ENCODE data around the gene OLIG1.

- TF ChIP-seq POLR2A (IDR thresholded peaks at IDR 0.05), result no peak
- TF ChIP-seq, protein P1, sequence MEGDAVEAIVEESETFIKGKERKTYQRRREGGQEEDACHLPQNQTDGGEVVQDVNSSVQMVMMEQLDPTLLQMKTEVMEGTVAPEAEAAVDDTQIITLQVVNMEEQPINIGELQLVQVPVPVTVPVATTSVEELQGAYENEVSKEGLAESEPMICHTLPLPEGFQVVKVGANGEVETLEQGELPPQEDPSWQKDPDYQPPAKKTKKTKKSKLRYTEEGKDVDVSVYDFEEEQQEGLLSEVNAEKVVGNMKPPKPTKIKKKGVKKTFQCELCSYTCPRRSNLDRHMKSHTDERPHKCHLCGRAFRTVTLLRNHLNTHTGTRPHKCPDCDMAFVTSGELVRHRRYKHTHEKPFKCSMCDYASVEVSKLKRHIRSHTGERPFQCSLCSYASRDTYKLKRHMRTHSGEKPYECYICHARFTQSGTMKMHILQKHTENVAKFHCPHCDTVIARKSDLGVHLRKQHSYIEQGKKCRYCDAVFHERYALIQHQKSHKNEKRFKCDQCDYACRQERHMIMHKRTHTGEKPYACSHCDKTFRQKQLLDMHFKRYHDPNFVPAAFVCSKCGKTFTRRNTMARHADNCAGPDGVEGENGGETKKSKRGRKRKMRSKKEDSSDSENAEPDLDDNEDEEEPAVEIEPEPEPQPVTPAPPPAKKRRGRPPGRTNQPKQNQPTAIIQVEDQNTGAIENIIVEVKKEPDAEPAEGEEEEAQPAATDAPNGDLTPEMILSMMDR (IDR thresholded peaks at IDR 0.05), result no peak
Measured at GRCh38 chr21:33057385-33057940, 12.5 kb upstream of the OLIG1 start.
